ENCODE results near the gene DPM1.
A peak's percentile ranks its signal among the peaks of the same experiment; 100 is the strongest.

Gene DPM1

DNA sequence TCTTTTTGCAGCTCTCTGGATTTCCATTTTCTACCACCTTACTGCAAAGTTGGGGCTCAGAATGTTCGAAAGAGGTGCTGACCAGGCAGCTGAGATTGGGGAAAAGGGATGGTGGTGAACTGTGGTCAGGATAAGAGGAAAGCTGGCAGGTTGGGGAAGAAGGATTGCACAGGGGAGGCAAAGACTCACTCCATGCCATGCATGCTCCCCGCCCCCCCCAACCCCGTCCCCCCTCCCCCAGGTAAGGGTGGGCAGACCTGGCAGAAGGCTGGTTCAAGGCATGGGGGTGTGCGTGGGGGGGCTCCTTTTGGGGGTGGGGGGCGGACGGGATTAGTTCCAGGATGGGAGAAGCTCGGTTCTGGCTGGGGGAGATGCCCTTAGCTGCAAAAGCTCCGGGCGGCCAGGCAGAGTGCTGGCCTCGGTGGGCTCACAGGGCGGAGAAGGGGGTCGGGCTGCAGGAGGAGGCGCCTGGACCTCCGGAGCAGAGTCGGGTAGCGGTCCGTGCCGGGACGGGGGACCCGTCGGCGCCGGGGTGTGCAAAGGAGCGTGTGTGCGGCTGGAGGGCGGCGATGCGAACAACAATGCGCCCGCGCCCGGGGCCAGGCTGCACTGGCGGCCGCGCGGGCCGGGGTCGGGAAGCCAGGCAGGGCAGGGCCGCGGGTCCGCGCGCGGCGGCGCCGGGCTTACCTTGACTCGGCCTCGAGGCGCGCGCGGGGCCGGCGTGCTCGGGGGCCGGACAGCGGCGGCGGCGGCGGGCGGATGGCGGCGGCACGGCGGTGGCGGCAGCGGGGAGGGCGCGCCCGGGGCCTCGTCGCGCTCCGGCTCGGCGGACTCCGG, 28.0 kb downstream of the DPM1 start:
- DNase-seq: peak in 1 of 5 experiments; percentile 52

DNA sequence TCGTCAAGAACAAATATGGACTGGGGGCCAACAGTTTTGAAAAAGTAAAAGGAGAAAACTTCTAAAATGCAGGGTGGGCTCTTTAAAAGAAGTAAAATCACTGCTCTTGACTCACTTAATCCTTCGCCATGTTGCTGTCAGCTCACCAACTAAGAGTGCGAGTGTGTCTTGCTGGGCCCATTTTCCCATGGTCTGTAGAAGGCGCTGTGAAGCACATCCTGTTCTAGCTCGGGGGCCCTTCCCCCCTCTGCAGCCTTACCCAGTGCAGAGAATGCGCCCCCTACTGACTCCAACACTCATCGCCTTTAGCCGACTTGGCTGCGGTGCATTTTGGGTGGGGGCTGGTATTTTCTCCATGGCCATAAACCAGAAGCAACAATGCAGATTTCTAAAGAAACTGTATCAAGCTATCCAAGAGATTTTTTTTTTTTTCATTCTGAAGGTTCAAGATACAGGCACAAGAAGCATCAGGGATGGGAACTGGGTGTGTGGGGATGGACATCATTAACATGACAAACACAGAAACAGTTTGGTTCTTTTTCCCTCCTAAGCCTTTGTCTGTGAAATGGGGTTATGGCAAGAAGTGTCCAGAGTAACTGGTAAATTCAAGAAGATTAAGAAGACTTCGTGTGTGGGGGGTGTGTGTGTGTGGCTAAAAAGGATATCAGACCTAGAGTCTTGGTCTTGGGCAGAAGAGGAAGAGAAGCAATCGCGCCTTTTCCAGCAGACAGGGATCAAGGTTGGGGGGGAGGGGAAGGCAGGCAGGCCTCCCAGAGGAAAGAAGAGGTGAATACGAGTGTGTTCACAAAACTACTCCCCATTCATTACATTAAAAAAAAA, 28.8 kb downstream of the DPM1 start:
- DNase-seq: peak; percentile 57 to 98 (median 86)

- peak in 1 of 5 experiments; percentile 43 for DNase-seq
Observed at GRCh38 chr20:50928469-50928868, 29.9 kb downstream of the DPM1 start.

GRCh38 chr20:50926530-50926929, 31.8 kb downstream of the DPM1 start:
- DNase-seq: no peak

- DNase-seq: no peak
Observed at GRCh38 chr20:50924261-50924920, 33.9 kb downstream of the DPM1 start.

GRCh38 chr20:50921803-50922501, 36.4 kb downstream of the DPM1 start:
- DNase-seq: no peak

- peak in 1 of 5 experiments; percentile 45 for DNase-seq
Observed at GRCh38 chr20:50920997-50921396, 37.3 kb downstream of the DPM1 start.

GRCh38 chr20:50919567-50919966, 38.8 kb downstream of the DPM1 start:
- no peak for DNase-seq

- no peak for DNase-seq
Observed at GRCh38 chr20:50918403-50918802, 39.9 kb downstream of the DPM1 start.

DNA sequence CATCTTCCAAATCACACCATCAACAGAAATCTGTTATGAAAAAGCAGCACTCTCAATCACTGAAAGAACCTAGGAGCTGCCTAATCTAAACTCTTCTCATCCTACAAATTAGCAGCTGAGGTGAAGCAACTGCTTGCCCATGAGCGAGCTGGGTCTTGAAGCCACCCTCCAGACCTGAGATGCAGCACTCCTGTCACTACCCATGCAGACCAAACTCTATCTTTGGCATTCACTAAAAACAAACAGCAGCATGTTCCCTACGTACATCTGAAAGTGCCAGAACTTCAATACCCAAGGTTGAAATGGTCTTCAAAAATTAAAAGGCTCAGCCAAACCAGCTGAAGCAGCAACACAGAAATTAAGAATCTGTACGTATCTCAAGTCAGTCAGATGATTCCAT, 41.4 kb downstream of the DPM1 start:
- DNase-seq: no peak

DNA sequence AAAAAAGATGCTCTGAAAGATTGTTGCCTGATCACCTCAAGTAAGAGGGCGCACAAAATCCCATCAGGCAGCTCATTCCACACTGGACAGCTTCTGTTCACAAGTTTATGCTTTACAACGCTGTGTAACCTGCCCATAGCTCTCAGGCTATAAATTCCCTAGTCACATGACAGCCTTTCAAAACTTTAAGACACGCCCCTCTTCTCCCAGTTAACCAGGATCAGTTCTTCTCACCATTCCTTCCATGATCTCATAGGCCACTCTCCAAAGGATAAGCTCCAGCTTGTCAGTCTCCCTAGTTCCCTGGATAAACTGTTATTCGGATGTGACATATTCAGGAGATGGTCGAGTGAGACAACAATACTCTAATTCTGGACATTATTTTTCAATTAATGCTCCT, 42.1 kb downstream of the DPM1 start:
- no peak for DNase-seq

DNA sequence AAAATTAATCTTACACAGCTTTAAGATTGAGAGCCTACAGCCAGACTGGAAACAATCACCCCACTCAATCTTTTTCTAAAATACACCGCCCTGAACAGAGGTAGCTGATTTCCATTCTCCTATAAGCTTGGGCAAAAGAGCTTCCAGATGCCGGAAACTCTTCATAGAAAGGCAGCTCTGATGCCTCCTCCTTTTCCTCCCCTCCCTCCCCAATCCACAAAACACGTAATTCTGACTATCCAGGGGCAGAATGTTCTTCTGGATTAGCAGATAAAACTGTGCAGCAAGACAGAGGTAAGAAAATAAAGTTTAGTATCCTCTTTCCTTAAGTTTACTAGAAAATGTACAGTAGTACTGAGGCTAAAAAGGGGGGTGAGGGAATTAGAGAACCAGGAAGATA, 42.9 kb downstream of the DPM1 start:
- no peak for DNase-seq

DNA sequence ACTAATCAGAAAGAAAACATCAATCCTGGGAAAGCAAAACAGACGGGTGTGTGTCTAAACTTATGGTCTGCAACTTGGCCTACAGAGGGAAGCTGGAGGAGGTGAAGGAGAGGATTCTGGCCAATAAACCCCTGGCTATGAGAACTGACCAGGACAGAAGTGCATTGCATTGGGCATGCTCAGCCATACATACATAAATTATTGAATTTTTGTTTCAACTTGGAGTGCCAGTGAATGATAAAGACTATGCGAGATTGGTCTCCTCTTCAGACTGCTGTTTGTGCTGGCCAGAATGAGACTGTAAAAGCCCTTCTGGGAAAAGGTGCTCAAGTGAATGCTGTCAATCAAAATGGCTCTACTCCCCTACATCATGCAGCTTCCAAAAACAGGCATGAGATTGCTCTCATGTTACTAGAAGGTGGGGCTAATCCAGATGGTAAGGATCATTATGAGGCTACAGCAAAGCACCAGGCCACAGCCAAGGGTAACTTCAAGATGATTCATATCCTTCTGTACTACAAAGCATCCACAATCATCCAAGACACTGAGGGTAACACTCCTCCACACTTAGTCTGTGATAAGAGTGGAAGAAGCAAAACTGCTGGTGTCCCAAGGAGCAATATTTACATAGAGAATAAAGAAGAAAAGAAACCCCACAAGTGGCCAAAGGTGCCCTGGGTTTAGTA, 44.5 kb downstream of the DPM1 start:
- DNase-seq: peak in 1 of 5 experiments; percentile 51

DNA sequence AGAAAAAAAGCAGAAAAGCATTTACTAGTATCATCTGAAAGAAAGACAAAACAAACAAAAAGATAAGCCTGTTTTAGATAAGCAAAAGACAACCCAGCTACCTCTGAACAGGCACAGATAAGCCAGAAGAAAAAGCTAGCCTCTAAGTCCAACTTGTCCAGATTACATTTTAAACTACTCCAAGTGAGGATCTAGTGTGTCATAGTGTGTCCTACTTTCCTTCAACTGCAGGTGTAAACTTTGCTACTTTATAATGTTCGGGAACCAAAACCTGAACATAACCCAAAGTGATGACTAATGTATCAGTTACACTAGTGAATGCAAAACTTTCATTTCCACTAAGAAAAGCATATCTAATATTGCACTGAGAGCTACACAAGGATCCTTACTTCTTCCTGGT, 46.6 kb downstream of the DPM1 start:
- no peak for DNase-seq

DNA sequence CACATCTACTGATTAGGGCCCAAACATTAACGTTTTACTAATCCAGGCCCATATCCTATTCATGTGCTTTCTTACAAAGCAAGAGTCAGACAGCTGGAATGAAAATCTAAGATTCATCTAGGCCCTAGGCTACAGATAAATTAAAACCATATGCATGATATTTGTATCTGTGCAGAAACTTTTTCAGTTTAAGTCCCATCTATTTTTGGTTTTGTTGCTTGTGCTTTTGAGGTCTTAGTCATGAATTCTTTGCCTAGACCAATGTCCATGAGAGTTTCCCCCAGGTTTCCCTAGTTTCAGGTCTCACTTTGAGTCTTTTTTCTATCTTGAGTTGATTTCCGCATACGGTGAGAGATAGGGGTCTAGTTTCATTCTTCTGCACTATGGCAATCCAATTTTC, 47.3 kb downstream of the DPM1 start:
- no peak for DNase-seq

GRCh38 chr20:50909413-50909812, 48.9 kb downstream of the DPM1 start:
- no peak for DNase-seq

DNA sequence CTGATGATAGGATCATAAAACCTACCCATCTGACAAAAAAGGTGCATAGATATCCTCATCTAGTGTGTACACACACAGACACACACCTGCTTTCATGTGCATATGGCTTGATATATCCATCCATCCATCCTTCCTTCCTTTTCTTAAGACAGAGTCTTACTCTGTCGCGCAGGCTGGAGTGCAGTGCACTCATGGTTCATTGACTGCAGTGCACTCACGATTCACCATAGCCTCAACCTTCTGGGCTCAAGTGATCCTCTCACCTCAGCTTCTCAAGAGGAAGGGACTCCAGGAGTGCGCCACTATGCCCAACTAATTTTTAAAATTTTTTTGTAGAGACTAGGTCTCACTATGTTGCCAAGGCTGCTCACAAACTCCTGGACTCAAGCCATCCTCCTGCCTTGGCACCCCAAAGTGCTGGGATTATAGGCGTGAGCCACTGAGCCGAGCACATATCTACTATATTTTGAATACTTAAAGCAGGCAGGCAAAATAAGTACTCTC, 54.2 kb downstream of the DPM1 start:
- DNase-seq: no peak

DNA sequence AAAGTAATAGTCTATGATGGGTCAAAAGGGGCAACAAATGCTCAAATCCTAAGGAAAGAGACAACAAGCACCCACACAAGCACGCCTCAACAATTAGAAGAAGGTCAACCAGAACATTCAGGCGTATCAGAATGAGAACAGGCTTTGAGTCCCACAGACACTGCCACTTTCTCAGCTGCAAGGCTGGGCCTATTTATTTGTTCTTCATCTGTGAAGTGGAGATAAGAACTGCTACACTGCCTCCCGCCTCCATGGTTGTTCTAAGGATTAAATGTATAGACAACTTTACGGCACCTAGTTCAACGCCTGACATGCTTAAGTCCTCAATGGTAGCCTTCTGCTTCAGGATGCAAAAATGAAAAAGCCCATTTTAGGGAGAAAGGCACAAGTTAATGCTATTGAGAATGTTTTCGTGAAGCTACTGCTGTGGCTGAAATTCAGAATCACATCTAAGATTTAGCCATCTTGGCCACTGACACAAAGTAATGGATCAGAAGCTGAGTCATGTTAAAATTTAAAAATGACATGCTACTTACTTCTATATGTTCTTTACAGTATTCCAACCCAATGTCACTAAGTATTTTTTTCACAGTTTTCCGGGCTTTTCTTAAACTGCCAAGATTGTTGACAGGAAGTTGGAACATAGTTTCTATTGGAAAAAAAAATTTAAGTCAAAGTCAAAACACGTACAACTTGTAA, 54.8 kb downstream of the DPM1 start:
- DNase-seq: no peak

DNA sequence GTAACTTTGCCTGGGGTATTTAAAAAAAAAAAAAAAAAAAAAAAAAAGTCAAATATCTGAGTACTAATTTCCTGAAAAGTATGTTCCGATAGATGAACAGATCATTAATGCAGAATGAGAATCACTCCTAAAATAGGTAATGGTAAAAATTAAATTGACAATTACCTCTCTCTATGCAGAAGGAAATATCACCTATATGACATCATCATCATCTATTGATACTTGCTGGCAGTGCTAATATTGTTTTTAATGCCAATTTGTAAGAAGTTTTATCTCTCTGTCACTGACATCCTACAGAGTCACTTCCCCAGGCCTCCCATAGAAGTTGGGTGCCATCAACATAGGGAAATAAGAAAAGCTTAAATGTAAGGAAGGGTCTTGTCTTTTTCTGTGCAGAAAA, 57.0 kb downstream of the DPM1 start:
- DNase-seq: no peak

- no peak for DNase-seq
Observed at GRCh38 chr20:50900261-50900660, 58.1 kb downstream of the DPM1 start.

GRCh38 chr20:50898475-50898874, 59.9 kb downstream of the DPM1 start:
- no peak for DNase-seq

All from T-helper 2 cell (primary cell).